GM23338 (cell line): Measurements from ENCODE around the gene STYK1.

Experiments
- CREB1 ChIP-seq: fragments of 250-450 bp; sonication (Bioruptor Pico); IDR thresholded peaks from 2 replicates; pipeline ENCODE4 v1.5.0; 2020; ENCODE audit warnings: low read depth, mild to moderate bottlenecking, moderate library complexity
- EZH2 ChIP-seq: fragments of 200-600 bp; sonication (generic); IDR thresholded peaks from one replicate; pipeline ENCODE4 v1.8.0; 2017; ENCODE audit warnings: antibody characterized with exemption, mild to moderate bottlenecking, low read depth; ENCODE audit not compliant: unreplicated experiment
- EZH2phosphoT487 ChIP-seq: fragments of 200-600 bp; sonication (generic); IDR thresholded peaks from one replicate; pipeline ENCODE4 v1.8.1; 2018; ENCODE audit warnings: antibody characterized with exemption; ENCODE audit not compliant: unreplicated experiment
- JUNB ChIP-seq: IDR thresholded peaks from one replicate; pipeline ENCODE4 v1.6.1; 2016; ENCODE audit warnings: antibody characterized with exemption; ENCODE audit not compliant: unreplicated experiment
- POLR2AphosphoS5 ChIP-seq: IDR thresholded peaks from 2 replicates; pipeline ENCODE4 v1.6.1; 2016; ENCODE audit warnings: antibody characterized with exemption, low read depth
- STAT1 ChIP-seq: IDR thresholded peaks from one replicate; pipeline ENCODE4 v1.6.1; 2016; ENCODE audit warnings: antibody characterized with exemption; ENCODE audit not compliant: unreplicated experiment
- TF ChIP-seq, protein P1 (sequence below), 2 experiments: fragments of 200-600 bp in 1 of 2; sonication (generic) in 1 of 2; conservative IDR thresholded peaks; 2 replicates each; pipeline versions ENCODE4 v1.5.1 to v1.6.1; 2016 to 2017; ENCODE audit warnings: antibody characterized with exemption in 2 of 2, low read depth in 2 of 2, mild to moderate bottlenecking in 2 of 2, moderate library complexity in 1 of 2
- TF ChIP-seq, protein P2 (sequence below): IDR thresholded peaks from one replicate; pipeline ENCODE4 v1.6.1; 2018; ENCODE audit warnings: antibody characterized with exemption; ENCODE audit not compliant: unreplicated experiment

DNA sequence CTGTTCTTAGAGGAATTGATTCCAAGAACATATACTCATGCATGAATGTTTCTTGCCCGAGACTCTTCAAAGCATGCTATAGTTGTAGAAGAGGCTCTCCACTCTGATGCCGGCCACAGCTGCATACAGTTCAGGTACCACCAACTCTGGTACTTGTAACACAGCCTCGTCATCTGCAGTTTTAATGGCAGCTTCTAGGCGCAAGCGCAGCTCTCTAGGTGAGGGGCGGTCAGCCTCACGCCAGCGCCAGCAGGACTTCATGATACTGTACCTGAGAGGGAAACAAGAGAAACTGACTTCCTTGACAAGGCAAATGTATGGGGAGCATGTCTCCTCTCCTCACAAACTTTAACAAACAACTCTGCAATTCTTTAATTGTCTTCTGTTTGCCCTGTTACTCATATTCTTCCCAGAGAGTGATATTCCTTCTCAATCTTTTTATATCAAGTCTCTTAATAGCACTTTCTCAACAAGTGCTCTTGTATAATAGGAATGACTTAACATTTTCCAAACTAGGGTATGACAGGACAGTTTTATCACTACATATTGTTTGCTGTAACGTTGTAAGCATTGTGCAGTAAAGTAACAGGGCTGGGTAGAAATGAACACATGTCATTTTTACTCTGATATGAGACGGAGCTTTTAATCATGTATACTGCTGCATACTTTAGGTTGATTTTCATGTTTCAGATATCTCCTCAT, 53.6 kb downstream of the STYK1 start:
- TF ChIP-seq EZH2phosphoT487, result no peak
- TF ChIP-seq, protein P1, sequence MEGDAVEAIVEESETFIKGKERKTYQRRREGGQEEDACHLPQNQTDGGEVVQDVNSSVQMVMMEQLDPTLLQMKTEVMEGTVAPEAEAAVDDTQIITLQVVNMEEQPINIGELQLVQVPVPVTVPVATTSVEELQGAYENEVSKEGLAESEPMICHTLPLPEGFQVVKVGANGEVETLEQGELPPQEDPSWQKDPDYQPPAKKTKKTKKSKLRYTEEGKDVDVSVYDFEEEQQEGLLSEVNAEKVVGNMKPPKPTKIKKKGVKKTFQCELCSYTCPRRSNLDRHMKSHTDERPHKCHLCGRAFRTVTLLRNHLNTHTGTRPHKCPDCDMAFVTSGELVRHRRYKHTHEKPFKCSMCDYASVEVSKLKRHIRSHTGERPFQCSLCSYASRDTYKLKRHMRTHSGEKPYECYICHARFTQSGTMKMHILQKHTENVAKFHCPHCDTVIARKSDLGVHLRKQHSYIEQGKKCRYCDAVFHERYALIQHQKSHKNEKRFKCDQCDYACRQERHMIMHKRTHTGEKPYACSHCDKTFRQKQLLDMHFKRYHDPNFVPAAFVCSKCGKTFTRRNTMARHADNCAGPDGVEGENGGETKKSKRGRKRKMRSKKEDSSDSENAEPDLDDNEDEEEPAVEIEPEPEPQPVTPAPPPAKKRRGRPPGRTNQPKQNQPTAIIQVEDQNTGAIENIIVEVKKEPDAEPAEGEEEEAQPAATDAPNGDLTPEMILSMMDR (conservative IDR thresholded peaks at IDR 0.05; ENCODE audit: low read depth in 2 of 2), result no peak
- TF ChIP-seq, protein P2, sequence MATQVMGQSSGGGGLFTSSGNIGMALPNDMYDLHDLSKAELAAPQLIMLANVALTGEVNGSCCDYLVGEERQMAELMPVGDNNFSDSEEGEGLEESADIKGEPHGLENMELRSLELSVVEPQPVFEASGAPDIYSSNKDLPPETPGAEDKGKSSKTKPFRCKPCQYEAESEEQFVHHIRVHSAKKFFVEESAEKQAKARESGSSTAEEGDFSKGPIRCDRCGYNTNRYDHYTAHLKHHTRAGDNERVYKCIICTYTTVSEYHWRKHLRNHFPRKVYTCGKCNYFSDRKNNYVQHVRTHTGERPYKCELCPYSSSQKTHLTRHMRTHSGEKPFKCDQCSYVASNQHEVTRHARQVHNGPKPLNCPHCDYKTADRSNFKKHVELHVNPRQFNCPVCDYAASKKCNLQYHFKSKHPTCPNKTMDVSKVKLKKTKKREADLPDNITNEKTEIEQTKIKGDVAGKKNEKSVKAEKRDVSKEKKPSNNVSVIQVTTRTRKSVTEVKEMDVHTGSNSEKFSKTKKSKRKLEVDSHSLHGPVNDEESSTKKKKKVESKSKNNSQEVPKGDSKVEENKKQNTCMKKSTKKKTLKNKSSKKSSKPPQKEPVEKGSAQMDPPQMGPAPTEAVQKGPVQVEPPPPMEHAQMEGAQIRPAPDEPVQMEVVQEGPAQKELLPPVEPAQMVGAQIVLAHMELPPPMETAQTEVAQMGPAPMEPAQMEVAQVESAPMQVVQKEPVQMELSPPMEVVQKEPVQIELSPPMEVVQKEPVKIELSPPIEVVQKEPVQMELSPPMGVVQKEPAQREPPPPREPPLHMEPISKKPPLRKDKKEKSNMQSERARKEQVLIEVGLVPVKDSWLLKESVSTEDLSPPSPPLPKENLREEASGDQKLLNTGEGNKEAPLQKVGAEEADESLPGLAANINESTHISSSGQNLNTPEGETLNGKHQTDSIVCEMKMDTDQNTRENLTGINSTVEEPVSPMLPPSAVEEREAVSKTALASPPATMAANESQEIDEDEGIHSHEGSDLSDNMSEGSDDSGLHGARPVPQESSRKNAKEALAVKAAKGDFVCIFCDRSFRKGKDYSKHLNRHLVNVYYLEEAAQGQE, result no peak
- no peak for TF ChIP-seq POLR2AphosphoS5
- TF ChIP-seq EZH2, result no peak
- TF ChIP-seq JUNB, result no peak
- no peak for TF ChIP-seq CREB1 (CRISPR knock-in tag)
- TF ChIP-seq STAT1, result no peak
